ENCODE data around the gene TERB2. TPM values are rescaled to one million over a fixed set of nuclear protein-coding genes. Genes with fewer than 3 reads are reported as not detected.
"Not testable (repeated sequence)": the region's sequence is repeated elsewhere in the genome, so short reads cannot be mapped to it uniquely, and the experiment has no call there.

TERB2 gene
- total and polyA plus RNA-seq, 2 donors (not counting 3 experiments of a cell fraction or from before 2014, with no cell fraction given), result not detected

DNA sequence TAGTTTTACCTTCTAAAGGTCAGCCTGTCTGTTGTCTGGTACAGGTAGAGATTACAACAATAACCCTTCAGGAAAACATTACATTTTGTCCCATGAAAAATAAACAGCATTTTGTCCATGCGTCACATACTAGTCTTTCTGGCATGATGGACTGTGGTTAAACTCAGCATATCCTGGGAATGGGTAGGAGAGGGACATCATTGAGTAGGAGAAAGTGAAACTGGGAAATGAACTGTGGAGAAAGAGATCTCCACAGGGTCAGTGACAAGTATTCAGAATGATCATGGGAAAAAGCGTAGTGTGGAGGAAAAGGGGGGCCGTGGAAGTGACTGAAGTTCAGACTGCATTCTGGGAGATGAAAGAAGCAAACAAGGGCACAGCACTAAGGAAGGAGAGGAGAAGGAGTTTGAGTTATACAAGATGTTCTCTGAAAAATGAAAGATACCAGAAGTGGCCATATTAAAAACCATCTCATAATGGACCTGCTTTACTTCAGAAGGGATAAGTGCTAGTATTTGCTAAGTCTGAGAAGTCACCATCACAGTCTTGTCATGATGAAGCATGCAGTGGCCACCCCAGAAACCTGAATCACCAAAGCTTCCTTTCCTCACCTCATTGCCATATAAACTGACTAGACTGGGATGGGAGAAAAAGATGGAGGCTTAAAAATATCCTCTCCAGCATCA, 31.8 kb downstream of the TERB2 start:
- H3K9me1 ChIP-seq (replicated peaks; ENCODE audit: control insufficient read depth, extremely low read depth, insufficient read depth, low read length); H3K27me3 ChIP-seq (ENCODE audit: control insufficient read depth in 2 of 2, insufficient read depth in 2 of 2, low read length in 2 of 2); H3K36me3 ChIP-seq (ENCODE audit: control insufficient read depth in 2 of 2, extremely low read depth in 1 of 2, insufficient read depth in 2 of 2, low read length in 2 of 2); dilution Hi-C loops (cut with MboI; ENCODE audit: extremely low pct_ligation_motif_present, low sequenced_read_pairs); intact Hi-C loops (cut with micrococcal nuclease); H4K20me1 ChIP-seq (replicated peaks; ENCODE audit: control insufficient read depth, extremely low read depth, insufficient read depth, low read length); H3K27ac ChIP-seq (ENCODE audit: insufficient read depth, low read depth, low read length); CTCF ChIA-PET; H3K4me3 ChIP-seq (replicated peaks in 1 of 3; ENCODE audit: insufficient read depth in 1 of 3, low read depth in 1 of 3, low read length in 3 of 3); H3K4me1 ChIP-seq (ENCODE audit: control insufficient read depth, extremely low read depth, insufficient read depth, low read length); FAIRE-seq; H3K4me2 ChIP-seq (ENCODE audit: insufficient read depth, low read length); H3K9ac ChIP-seq (replicated peaks; ENCODE audit: extremely low read depth, insufficient read depth, low read length); BruUV-seq (replicated peaks); POLR2A ChIA-PET; H3K9me3 ChIP-seq (replicated peaks; ENCODE audit: control insufficient read depth, insufficient read depth, low read length); DNase-seq (ENCODE audit: low read depth, low spot score); H3K79me2 ChIP-seq (ENCODE audit: control insufficient read depth, insufficient read depth, low read length); H2AFZ ChIP-seq (ENCODE audit: low read depth, low read length): not testable (repeated sequence)

DNA sequence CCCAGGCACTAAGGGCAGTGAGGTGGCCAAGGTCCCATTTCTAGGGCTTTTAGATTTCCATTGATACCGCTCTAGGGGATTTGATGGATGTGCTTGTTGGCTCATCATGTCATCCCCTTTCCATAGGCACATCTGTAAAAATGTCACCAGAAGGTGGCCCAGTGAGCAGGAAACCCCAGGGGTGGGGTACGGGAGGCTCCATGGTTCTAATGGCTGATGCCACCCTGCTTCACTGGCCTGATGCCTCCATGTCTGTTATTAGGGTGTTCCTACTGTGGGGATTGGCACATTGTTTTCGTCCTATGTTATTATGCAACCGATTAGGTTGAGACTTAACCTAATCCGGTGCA, 32.4 kb downstream of the TERB2 start:
- H3K36me3 ChIP-seq (ENCODE audit: control insufficient read depth in 2 of 2, extremely low read depth in 1 of 2, insufficient read depth in 2 of 2, low read length in 2 of 2); H3K79me2 ChIP-seq (ENCODE audit: control insufficient read depth, insufficient read depth, low read length); BruUV-seq (replicated peaks); CTCF ChIA-PET; FAIRE-seq; POLR2A ChIA-PET; H3K4me2 ChIP-seq (ENCODE audit: insufficient read depth, low read length); H3K9me3 ChIP-seq (replicated peaks; ENCODE audit: control insufficient read depth, insufficient read depth, low read length); H3K27ac ChIP-seq (ENCODE audit: insufficient read depth, low read depth, low read length); dilution Hi-C loops (cut with MboI; ENCODE audit: extremely low pct_ligation_motif_present, low sequenced_read_pairs); H3K4me3 ChIP-seq (replicated peaks in 1 of 3; ENCODE audit: insufficient read depth in 1 of 3, low read depth in 1 of 3, low read length in 3 of 3); H3K4me1 ChIP-seq (ENCODE audit: control insufficient read depth, extremely low read depth, insufficient read depth, low read length); H3K27me3 ChIP-seq (ENCODE audit: control insufficient read depth in 2 of 2, insufficient read depth in 2 of 2, low read length in 2 of 2); H3K9ac ChIP-seq (replicated peaks; ENCODE audit: extremely low read depth, insufficient read depth, low read length); H2AFZ ChIP-seq (ENCODE audit: low read depth, low read length); H3K9me1 ChIP-seq (replicated peaks; ENCODE audit: control insufficient read depth, extremely low read depth, insufficient read depth, low read length); DNase-seq (ENCODE audit: low read depth, low spot score); intact Hi-C loops (cut with micrococcal nuclease); H4K20me1 ChIP-seq (replicated peaks; ENCODE audit: control insufficient read depth, extremely low read depth, insufficient read depth, low read length): not testable (repeated sequence)

DNA sequence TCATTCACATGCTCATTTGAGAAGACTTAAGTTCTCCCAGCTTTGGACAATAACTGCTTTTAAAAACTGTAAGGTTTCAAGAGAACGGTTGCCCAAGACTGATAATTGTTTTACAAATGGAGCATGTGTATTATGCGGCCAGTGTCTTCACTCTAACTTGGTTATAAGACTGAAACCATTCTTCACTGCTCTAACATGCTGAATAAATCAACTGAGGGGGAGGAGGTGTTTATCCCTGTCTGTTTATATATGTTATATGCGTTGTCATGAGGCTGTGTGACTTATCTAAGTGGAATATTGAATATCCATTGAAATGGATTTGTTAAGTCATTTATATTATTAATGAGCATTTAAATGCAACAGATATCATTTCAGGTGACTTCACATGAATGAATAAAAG, 41.1 kb downstream of the TERB2 start:
- H3K27ac ChIP-seq (ENCODE audit: insufficient read depth, low read depth, low read length); H3K79me2 ChIP-seq (ENCODE audit: control insufficient read depth, insufficient read depth, low read length); H3K9me3 ChIP-seq (replicated peaks; ENCODE audit: control insufficient read depth, insufficient read depth, low read length); H3K9me1 ChIP-seq (replicated peaks; ENCODE audit: control insufficient read depth, extremely low read depth, insufficient read depth, low read length); CTCF ChIA-PET; H4K20me1 ChIP-seq (replicated peaks; ENCODE audit: control insufficient read depth, extremely low read depth, insufficient read depth, low read length); DNase-seq (ENCODE audit: low read depth, low spot score); H3K4me3 ChIP-seq (replicated peaks in 1 of 3; ENCODE audit: insufficient read depth in 1 of 3, low read depth in 1 of 3, low read length in 3 of 3); H3K36me3 ChIP-seq (ENCODE audit: control insufficient read depth in 2 of 2, extremely low read depth in 1 of 2, insufficient read depth in 2 of 2, low read length in 2 of 2); BruUV-seq (replicated peaks); H3K4me1 ChIP-seq (ENCODE audit: control insufficient read depth, extremely low read depth, insufficient read depth, low read length); POLR2A ChIA-PET; H3K4me2 ChIP-seq (ENCODE audit: insufficient read depth, low read length); H2AFZ ChIP-seq (ENCODE audit: low read depth, low read length); H3K9ac ChIP-seq (replicated peaks; ENCODE audit: extremely low read depth, insufficient read depth, low read length); intact Hi-C loops (cut with micrococcal nuclease); dilution Hi-C loops (cut with MboI; ENCODE audit: extremely low pct_ligation_motif_present, low sequenced_read_pairs): not testable (repeated sequence)
- H3K27me3 ChIP-seq (ENCODE audit: control insufficient read depth in 2 of 2, insufficient read depth in 2 of 2, low read length in 2 of 2), result peaks cover 5 to 12% of the 10 kb centered on the region in 2 experiments
- peak; percentile 55 for FAIRE-seq
